ENCODE results near the gene PCNX3.
A peak's percentile ranks its signal among the peaks of the same experiment; 100 is the strongest.

Gene PCNX3

DNA sequence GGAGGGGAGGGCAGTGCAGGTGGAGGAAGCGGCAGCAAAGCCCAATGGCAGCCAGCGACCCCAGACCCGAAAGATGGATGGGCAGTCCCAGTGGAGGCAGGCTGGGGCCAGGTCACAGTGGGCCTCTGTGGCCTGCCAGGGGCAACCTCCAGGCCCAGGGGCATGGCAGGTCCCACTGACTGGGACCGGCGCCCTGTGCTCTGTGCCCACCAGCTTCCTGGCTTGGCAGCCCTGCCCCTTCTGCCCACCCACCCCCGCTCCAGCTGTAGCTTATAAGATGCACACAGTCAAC lies 15.7 kb upstream of the PCNX3 start:
- TF ChIP-seq, protein P1, sequence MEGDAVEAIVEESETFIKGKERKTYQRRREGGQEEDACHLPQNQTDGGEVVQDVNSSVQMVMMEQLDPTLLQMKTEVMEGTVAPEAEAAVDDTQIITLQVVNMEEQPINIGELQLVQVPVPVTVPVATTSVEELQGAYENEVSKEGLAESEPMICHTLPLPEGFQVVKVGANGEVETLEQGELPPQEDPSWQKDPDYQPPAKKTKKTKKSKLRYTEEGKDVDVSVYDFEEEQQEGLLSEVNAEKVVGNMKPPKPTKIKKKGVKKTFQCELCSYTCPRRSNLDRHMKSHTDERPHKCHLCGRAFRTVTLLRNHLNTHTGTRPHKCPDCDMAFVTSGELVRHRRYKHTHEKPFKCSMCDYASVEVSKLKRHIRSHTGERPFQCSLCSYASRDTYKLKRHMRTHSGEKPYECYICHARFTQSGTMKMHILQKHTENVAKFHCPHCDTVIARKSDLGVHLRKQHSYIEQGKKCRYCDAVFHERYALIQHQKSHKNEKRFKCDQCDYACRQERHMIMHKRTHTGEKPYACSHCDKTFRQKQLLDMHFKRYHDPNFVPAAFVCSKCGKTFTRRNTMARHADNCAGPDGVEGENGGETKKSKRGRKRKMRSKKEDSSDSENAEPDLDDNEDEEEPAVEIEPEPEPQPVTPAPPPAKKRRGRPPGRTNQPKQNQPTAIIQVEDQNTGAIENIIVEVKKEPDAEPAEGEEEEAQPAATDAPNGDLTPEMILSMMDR (conservative IDR thresholded peaks at IDR 0.05; ENCODE audit: low read depth, low read length): no peak
- no peak for DNase-seq (ENCODE audit: low read depth)
- no peak overlapping the region for H3K4me3 ChIP-seq (ENCODE audit: low read depth, low read length)

DNA sequence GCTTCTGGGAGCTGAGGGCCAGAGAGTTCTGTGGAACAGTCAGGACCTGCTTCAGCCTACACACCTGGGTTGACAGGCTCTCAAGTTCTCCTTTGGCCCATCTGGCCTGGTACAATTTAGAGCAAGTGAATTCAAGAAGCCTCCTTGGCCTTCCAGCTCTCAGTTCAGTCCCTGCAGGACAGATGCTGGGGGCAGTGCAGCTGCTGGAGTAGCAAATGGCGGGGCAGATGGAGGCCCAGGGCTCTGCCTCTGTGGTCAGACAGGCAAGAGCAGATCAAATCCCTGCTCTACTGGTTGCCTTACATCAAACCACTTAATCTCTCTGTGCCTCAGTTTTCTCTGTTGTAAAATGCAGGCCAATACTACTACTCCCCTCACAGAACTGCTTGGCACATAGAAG lies 11.3 kb upstream of the PCNX3 start:
- H3K4me3 ChIP-seq (ENCODE audit: low read depth, low read length): no peak overlapping the region
- DNase-seq (ENCODE audit: low read depth): no peak
- TF ChIP-seq, protein P1 (conservative IDR thresholded peaks at IDR 0.05; ENCODE audit: low read depth, low read length): no peak

DNA sequence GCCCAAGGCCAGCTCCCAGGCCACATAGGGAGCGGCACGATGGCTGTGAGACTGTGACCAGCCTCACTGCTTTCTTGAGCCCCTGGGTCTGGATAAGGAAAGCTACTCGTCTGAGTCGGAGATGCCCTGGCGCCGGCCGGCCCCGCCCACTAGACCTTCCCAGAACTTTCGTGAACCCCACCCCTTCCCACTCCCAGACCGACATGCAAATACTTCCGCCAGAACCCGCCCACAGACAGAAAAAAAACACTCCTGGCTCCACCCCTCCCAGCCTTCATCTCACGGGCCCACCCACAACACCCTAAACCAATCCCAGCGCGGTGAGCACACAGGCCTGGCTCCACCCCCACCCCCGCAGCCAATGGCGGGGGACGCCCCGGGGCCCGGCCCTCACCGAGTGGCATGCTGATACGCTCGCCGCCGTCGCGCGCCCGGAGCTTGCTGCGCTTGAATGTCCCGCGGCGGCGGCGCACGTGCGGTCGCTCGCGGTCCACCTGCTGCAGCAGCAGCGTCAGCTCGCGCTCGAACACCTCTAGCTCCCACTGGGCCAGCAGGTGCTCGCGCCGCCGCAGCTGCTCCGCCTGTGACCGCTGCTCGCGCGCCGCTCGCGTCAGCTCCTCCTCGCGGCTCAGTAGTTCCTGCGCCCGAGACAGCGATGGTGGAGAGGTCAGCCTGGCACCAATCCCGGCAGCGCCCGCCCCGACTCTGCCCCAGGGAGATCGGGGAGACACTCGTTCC lies 8.5 kb upstream of the PCNX3 start:
- TF ChIP-seq, protein P1 (conservative IDR thresholded peaks at IDR 0.05; ENCODE audit: low read depth, low read length): no peak
- DNase-seq (ENCODE audit: low read depth): peak; percentile 96
- peak overlapping the region; percentile 47 for H3K4me3 ChIP-seq (ENCODE audit: low read depth, low read length)

DNA sequence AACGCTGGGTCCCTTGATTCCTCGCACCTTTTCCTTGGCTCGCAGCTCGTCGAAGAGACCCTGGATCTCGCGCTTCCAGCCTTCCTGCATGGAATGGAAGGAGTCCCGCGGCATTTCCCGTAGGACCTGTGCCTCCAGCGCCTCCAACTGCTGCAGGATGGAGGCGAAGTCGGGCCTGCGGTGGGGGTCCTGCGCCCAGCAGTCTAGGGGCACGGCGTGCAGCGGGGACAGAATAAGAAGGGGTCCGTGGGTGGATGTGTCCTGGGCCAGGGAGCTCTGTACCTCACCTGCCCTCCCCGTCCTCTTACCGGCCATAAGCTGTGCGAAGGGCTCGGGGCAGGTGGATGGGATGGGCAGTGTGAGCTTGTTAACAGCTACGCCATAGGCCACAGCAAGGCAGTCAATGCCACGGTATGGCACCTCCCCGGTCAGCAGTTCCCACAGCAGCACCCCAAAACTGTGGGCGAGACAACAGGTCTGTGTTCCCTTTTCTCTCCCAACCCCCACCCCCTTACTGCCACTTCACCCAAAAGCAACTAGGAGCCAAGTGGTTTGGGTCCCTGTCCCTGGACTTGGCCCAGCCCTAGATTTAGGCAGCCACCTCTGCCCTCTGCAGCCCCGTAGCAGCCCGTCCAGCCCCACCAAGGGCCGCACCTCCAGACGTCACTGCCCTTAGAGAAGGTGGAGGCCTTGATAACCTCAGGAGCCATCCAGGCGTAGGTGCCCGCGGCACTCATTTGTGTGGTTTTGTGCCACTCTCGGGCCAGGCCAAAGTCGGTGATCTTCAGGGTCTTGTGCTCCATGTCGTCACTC lies 7.8 kb upstream of the PCNX3 start:
- DNase-seq (ENCODE audit: low read depth): no peak
- peak overlapping the region; percentile 47 for H3K4me3 ChIP-seq (ENCODE audit: low read depth, low read length)
- TF ChIP-seq, protein P1 (conservative IDR thresholded peaks at IDR 0.05; ENCODE audit: low read depth, low read length): no peak

DNA sequence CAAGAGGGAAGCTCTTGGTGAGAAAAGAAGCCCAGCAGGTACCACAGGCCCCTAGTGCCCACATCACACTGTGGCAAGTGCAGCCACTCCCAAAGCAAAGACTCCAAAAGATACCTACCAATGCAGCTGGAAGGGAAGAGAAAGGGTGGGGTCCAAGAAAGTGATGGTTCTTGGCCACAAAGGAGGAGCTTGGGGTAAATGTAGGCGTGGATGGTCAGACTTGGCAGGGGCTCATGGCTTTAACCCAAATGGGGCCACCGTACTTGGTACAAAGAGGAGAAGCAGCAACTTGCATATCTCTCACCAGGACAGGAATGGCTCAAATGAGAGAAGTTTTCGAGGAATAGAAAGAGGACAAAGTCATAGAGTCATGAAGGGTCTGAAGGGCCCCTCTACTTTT lies 6.3 kb upstream of the PCNX3 start:
- no peak for DNase-seq (ENCODE audit: low read depth)
- no peak overlapping the region for H3K4me3 ChIP-seq (ENCODE audit: low read depth, low read length)
- TF ChIP-seq, protein P1 (conservative IDR thresholded peaks at IDR 0.05; ENCODE audit: low read depth, low read length): no peak

DNA sequence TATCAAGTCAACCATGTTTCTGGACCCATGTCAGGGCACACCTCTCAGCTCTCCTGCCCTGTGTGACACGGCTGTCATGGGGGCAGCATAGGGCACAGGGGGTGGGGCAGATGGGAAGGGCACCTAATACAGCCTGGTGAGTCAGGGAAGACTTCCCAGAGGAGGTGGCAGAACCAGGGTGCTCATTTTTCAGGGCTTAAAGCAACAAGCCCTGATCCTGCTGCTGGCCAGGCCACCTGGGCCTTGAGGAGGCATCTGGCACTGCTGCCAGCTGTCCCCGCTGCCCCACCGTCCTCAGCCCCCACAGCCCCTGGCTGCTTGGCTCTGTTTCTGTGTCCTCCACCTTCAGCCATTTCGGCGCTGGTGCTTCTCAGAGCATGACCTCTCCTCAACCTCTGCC lies 5.9 kb upstream of the PCNX3 start:
- H3K4me3 ChIP-seq (ENCODE audit: low read depth, low read length): no peak overlapping the region
- no peak for DNase-seq (ENCODE audit: low read depth)
- TF ChIP-seq, protein P1 (conservative IDR thresholded peaks at IDR 0.05; ENCODE audit: low read depth, low read length): no peak

Data from choroid plexus epithelial cell (primary cell).